HG02870 (cell line): ENCODE measurements around the gene GAS2.
"Not testable (repeated sequence)": the region's sequence is repeated elsewhere in the genome, so short reads cannot be mapped to it uniquely, and the experiment has no call there.

Experiments used
- ATAC-seq: cut with Tn5 transposase; IDR thresholded peaks from one replicate; pipeline ENCODE4 v1.9.1; 2021; ENCODE audit warnings: mild to moderate bottlenecking, moderate library complexity; ENCODE audit not compliant: unreplicated experiment

Gene GAS2

DNA sequence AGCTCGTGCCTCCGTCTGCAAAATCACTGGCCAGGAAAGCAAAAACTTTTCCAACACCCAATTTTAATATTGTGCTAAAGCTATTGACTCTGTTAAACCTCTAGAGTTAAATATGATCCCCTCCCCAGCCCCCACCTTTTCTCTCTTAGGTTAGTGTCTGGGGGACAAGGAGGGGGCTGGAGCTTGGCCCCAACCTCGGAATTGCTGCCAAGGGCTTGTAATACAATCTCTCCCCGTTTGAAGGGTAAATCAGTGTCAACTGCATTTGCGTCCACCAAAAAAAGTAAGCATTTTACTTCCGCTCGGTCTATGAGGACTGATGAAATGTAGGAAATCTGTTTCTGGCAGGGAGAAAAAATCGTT, at the start of gene GAS2:
TSS of gene GAS2 (plus strand) at position 287 of the 363 bp plus-strand sequence. CDS start 8,259 bp downstream, outside the sequence.
- ATAC-seq: peak; percentile 7

DNA sequence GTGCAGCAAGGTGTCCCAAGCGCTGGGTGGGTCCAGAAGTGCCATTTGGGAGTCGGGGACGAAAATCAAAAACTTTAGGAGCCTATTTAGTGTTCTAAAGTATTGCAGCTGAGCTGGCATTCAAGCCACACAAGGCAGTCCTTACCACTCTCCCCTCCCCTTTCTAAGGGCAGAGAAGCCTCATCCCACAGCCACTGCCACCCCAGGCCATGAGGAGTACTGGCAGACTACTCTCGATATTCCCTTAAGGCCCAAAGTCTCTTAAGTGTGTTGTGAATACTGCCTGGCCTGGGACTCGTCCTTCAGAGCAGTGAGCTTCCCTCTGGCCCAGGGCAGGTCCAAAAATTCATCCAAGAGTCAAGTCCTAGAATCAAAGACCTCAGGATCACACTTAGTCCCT, 48.5 kb upstream of the GAS2 start:
- no peak for ATAC-seq

DNA sequence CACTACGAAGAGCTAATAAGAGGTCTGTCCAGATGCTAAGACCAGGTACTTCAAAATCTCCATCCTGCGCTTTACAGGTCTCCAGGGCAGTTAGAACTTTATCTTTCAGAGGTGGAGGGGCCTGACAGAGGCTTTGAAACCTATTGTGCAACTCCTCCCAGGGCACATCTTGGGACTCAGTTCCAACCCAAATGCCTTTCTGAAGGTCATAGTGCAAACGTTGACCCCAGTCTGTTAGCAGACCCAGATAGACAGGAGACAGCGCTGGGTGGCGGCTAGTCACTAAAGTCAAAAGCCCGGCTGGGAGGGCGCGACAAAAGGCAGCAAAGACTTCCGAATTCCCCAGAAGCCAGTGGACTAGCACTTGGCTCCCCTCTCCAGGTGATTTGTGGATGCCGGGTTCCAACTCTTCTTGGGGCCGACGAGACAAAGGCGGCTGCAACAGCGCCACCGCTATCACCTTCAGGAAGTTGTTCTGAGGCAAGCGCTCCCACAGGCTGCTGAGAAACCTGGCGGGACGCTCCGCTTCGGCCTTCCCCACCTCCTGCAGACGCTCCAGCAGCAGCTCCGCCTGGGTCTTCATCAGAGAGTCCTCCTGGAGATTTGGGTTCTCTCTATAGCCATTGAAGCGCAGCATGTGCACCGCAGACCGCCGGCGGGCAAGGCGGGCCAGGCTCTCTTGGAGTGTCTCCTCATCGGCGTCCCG, 41.5 kb upstream of the GAS2 start:
- ATAC-seq: peak; percentile 49

DNA sequence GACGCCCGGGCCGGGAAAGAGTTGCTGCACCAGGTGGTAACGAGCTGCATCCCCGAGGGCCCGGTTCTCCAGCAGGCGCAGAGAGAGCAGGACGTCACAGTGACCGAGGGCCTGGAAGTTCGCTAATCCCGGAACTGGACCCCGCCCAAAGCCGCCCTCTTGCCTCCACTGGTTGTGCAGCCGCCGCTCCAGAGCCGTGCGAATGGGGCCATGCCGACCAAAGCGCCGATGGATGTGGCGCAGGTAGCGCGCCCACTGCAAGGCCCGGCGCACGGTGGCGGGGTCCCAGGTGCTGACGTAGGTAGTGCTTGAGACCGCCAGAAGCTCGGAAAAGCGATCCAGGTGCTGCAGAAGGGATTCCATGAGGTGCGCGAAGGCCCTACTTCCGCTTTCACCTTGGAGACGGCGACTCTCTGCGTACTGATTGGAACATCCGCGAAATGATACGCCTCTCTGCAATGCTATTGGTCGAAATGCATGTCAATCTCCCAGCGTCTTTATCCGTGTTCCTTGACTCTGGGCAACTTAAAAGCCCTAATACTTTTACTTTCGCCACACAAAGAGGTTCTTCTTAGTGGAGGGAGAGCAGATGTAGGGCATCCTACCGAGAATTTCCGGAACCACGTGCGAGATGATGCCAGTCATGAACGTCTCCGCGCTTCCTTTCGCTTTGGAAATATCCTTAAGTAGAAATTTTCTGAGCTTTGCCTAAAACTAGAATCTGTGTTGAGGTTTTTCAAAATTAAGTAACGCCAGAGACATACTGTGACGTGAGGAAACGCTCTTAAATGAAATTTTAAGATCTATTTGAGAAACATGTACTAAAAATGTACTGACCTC, 40.7 kb upstream of the GAS2 start, which contains the start of gene FANCF:
TSS of gene FANCF (minus strand) at position 376 of the 840 bp plus-strand sequence. CDS start at position 363, 13 bp downstream.
- peak; percentile 96 for ATAC-seq

DNA sequence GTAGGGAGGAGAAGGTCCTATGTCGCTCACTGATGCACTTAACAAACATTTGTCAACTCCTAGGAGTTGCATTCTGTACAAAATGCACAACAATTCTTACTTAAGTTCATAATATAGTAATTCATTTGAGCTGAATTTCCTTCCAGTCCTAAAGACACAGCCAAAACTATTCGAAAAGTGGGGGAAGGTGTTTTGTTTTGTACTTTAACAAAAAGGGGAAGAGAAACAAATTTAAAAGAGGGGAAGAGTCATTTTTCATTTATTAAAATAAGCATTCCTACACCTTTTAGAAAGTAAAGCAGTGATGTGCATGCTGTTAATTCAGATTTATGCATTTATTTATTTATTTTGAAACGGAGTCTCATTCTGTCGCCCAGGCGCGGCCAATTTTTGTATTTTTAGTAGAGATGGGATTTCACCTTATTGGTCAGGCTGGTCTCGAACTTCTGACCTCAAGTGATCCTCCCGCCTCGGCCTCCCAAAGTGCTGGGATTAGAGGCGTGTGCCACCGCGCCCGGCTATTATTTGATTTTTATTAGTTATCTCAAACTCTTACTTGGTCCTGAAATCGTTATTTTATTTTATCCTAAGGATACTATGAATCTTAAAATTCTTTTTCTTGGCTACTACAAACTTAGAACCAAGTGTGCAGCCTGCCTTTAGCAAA, 39.7 kb upstream of the GAS2 start:
- ATAC-seq: no peak

DNA sequence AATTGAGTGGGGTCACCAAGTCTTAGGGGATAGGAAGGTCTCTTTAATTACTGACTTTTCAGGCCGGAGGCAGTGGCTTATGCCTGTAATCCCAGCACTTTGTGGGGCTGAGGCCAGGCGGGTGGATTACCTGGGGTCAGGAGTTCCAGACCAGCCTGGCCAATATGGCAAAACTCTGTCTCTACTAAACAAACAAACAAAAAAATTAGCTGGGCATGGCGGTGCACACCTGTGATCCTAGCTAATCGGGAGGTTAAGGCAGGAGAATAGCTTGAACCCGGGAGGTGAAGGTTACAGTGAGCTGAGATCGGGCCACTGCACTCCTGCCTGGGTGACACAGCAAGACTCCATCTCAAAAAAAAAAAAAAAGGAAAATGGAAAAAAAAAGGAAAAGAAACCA, 39.0 kb upstream of the GAS2 start:
- no peak for ATAC-seq

DNA sequence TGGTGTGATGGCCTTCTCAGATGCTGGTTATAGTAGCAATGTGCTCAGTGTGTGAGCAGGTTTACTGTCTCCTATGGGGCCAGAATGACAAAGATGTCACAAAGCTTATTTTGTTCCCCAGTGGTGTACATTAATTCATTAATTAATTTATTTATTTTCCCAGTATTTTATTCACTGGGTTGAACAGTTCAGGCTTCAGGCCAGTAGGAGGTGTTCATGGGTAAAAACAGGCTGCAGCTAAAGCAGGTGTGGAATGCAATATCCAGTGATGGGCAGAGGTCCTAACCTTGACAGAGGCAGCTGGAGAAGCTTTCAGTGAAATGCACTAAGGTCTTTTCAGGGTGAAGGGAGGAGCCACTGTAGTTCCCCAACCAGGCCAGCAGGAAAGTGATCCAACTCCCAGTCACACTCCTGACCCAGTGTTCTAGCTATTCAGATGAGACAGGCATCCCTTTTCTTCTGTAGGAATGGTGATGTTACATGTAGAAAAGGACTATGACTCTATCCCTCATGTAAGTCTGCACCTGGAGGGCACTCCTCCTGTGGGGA, 33.0 kb upstream of the GAS2 start:
- ATAC-seq: no peak

DNA sequence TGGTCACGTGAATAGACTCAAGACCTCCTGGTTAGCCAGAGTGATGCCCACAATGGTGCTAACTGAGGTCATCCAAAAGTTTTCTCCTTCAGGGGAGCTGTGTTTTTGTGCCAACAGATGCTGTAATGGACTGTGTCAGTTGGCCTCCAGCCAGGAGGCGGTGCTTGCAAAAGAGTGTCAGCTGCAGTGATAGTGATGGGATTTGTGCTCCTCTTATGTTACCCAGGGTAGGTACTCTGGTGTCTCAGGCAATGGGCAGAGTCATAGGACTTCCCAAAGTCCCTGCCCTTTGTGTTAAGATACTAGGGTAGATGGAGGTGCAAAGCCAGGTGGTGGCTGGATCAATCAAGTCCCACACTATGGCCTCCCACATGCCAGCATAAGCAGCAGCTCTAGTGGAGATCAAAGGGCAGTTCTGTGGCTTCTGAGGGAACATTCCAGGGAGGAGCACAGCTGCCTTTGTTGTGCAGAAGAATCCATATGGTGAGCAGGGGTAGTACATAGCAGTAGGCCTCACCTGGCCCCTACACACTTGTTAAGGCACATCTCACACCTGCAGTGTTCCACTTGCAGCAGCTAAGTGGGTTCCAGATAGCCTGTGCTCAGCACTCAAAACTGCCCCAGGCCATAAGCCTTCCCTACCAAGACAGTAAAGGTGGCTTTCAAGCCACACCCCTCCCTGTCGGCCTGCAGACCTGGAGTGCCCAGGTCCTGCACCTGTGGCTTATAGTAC, 31.3 kb upstream of the GAS2 start:
- ATAC-seq: no peak

DNA sequence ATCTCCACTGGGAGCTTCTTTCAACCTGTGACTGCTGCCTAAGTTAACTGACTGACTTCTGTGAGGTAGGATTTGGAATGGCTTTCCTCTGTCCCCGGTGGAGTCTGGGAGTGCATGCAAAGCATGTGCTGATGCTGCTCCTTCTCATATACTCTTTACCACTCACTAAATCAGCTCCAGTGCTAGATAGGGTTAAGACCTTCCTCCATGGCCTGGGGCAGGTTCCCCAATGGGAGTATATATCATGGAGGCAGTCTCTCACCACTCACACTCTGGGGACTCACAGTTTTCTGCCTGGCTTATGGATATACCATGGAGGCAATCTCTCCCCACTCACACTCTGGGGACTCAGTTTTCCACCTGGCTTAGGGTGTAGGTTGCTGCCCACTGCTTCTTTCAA, 30.7 kb upstream of the GAS2 start:
- no peak for ATAC-seq

DNA sequence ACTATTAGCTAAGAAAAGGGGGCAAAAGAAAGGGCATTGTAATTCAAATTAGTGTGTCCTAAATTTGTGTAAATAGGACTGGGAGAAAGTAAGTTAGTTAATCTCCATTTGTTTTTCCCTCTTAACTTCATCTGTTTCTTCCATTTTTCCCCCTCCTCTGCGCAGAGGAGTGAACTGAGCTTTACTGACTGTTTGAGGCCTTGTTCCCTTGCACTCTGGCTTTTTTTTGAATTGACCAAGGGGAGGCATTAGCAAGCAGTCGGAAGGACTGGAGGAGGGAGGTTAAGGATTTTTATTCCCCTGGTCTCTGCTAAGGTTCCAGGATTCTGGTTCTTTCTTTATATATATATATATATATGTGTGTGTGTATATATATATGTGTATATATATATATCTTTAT, 25.5 kb upstream of the GAS2 start:
- no peak for ATAC-seq

DNA sequence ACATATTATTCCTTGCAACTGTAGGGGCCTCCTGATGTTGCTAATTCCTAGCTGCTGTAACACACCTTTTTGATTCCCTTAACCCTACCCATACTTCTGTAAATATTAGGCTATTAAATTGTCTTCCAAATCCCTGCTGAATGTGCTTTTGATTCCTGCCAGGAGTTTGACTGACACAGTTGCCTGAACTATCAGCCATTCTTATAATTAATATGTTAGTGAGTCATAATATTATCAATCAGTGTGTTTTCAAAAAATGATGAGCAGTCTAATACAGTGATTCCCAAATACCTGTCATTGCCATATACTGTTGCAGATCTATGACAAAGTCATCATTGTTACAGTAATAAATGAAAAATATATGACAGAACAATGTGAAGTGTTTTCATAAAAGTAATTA, 24.9 kb upstream of the GAS2 start:
- ATAC-seq: no peak

DNA sequence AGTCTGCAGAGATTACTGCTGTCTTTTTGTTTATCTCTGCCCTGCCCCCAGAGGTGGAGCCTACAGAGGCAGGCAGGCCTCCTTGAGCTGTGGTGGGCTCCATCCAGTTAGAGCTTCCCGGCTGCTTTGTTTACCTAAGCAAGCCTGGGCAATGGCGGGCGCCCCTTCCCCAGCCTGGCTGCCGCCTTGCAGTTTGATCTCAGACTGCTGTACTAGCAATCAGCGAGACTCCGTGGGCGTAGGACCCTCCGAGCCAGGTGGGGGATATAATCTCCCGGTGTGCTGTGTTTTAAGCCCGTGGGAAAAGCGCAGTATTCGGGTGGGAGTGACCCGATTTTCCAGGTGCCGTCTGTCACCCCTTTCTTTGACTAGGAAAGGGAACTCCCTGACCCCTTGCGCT, 14.1 kb upstream of the GAS2 start:
- ATAC-seq: not testable (repeated sequence)

DNA sequence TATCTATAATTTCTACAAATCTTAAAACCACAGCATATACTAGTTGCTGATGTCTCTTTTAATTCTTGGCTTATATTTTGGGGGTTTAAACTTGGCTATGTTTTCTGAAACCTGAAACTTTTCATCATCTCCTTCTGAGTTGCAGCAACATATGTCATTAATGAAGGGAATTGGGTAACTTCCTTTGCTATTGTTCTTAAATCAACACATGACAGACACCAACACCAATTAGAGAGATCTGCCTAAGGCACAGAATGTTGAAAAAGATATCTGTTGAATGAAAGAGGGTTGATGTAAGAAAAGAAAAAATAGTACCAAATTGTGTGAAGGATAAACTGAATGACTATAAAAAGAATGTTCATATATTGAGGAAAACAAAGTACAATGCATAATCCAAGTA, 10.3 kb upstream of the GAS2 start:
- ATAC-seq: no peak

DNA sequence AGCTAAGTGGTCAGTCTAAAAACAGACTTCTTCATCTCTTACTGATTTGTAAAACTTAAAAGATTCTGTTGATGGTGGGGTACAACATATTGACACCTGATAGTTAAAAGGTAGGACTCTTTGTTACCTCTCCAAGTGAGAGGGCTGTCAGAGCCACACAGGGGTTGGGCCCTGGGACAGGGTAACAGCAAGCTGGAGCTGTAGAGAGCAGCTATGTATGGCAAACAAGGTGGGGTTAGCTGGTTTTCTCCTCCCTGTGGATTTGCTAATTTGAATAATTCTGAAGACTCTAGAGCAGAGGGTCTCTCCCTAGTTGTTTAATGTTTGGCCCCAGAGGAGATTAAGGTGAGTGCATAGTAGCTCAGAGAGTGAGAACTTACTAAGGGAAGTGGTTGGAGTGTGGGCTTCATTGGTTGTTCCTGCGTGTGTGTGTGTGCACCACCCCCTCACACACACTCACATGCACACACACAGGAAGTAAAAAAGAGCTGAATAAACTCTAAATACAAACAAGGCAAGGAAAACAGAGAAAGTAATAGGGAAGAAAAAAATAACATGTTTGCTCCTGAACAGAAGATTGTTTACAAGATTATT, 9.2 kb upstream of the GAS2 start:
- ATAC-seq: peak; percentile 96

DNA sequence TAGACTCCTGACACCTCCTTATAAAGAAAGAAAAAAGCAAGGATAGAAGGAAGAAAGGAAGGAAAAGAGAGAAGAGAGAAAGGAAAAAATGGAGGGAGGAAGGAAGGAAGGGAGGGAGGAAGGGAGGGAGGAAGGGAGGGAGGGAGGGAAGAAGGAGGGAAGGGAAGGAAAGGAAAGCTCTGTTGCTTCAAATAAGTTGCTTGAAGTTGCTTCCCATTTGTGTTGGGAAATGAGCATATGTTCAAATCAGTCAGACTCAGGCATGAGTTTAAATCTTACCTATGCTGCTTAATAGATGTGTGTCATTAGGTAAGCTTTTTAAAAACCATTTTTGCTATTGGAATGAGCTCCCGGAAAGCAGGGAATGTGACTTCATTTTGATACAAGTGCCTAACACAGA, 6.6 kb upstream of the GAS2 start:
- no peak for ATAC-seq

DNA sequence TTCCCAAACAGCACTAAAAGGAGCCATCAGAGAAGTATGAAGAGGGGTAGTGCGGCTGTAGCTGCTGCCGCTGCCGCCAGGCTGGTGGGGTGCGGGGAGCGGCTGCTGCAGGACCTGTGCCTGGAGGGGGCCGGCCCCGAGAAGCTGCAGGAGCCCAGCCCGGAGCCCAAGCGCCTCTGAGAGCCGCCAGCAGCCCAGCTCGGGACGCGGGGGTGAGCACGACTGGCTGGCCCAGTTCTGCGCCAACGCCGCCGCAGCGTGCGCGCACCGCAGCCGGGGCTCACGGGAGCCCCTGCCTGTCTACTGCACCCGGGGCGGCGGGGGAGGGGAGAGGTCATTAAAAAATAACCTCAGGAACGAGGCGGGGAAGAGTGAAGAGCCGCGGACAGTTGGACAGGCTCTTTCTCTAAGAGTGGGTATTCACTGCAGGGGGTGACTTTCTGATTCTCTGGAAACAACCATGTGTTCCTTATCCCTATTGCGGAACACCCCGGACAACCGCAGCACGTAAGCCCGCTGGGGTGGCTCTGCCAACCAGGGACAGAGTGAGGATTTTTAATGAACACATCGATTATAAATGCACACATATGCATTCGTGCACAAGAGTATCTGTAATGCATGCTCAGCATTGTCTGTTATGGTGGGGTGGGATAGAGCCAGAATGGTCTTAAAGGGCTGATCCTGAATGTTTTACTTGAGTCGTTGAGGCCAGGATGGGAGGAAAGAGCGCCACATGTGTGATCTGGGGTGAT, 453 bp downstream of the GAS2 start:
- ATAC-seq: peak; percentile 39

DNA sequence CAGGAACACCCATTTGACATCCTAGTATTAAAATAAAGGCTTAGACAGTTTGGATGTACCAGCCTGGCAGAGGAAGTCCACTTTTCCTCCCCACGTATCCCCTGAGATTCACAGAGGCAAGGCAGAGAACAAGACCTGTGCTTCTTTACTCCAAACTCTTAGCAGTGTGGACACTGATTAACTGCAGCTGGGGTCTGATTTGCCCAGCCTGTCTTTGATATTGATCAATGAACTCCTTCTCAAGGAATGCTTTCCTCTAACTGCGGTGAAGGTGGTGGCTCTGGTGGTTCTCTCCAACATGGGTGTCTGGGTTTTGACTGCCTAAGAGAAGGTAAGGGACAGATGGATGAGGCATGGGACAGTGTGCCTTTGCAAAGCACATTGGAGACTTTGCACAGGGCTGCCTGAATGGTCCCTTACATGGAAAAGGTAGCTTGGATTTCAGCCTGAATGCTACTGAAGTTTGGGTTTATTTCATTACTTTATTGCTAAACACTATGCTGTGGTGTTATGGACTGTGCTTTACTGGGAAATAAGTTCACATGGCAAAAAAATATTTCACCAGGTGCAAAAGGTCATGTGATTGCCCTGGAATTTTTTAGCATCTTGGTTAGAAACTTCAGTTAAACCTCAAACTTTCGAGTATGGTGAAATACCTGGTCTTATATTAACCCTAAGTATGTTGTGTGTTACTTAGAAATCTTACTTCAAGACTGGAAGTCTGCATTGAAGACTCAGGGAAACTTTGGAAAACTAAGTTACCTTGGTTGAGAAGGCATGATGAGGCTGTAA, 1.8 kb downstream of the GAS2 start:
- peak; percentile 47 for ATAC-seq

DNA sequence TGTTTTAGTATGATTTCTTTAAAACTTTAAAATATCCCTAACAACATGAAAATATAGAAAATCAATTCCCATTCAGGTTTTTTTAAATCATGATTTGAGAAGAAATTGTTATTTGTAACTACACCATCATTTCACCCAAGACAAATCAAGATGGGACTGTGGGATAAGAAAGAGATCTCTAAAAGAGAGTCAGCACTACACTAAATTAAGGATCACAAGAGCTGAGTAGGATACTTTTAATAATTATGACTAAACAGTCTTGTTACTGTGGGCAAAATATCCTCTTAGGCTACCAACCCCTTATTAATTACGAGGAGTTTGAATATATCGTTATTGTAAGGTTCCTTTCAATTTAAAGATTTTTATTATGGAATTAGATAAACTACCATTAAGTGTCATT, 3.0 kb downstream of the GAS2 start:
- no peak for ATAC-seq

DNA sequence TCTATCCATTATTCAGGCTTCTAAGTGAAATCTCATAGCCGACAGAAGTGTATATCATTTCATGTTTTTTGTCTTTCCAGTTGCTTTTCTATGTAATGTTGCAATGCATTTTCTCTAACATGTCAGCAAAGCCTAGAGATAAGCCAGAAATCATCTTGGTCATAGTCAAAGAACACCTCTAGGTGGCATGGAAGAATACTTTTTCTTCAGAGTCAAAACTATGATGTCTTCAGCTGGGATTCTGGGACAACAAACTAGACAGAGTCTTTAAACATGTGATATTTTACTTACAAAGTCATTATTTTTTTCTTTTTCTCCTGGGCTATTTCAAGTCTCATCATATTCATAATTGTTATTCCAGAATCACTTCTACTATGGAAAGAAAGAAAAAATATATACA, 4.4 kb downstream of the GAS2 start:
- peak; percentile 20 for ATAC-seq
